GM23248 (cell line): ENCODE data around the gene ACAA2.
"Not testable (repeated sequence)": the region's sequence is repeated elsewhere in the genome, so short reads cannot be mapped to it uniquely, and the experiment has no call there.

Experiments used
- EZH2 ChIP-seq: fragments of 200-600 bp; sonication (generic); IDR thresholded peaks from 2 replicates; pipeline ENCODE4 v1.6.1; 2018; ENCODE audit warnings: antibody characterized with exemption, mild to moderate bottlenecking; ENCODE audit not compliant: insufficient read depth, poor library complexity, severe bottlenecking
- EZH2phosphoT487 ChIP-seq: fragments of 200-600 bp; sonication (generic); IDR thresholded peaks from 2 replicates; pipeline ENCODE4 v1.6.1; 2018; ENCODE audit warnings: antibody characterized with exemption, moderate library complexity, mild to moderate bottlenecking, low read depth; ENCODE audit not compliant: insufficient read depth

- not testable (repeated sequence) for TF ChIP-seq EZH2, EZH2phosphoT487
These were observed 4.7 kb downstream of the ACAA2 start for GRCh38 chr18:49808553-49809191.
